Measurements from ENCODE around the gene TMEM60. TPM values are rescaled to one million over a fixed set of nuclear protein-coding genes. Genes with fewer than 3 reads are reported as not detected.

The TMEM60 gene
- total RNA-seq, 4 donors from 2014 or later = 10.9 to 14.0 (median 11.7) TPM

GRCh38 chr7:77808517-77808916 lies 10.3 kb upstream of the TMEM60 start:
- no peak for DNase-seq (ENCODE audit: low spot score in 2 of 2)
- no peak overlapping the region for H3K4me3 ChIP-seq (ENCODE audit: low read depth, poor library complexity, severe bottlenecking)
- 95 to 100% methylated on average over 1 of the region's 1 CpG for WGBS, 2 donors
- TF ChIP-seq POLR2A (IDR thresholded peaks at IDR 0.05) = no peak
- TF ChIP-seq, protein P1, sequence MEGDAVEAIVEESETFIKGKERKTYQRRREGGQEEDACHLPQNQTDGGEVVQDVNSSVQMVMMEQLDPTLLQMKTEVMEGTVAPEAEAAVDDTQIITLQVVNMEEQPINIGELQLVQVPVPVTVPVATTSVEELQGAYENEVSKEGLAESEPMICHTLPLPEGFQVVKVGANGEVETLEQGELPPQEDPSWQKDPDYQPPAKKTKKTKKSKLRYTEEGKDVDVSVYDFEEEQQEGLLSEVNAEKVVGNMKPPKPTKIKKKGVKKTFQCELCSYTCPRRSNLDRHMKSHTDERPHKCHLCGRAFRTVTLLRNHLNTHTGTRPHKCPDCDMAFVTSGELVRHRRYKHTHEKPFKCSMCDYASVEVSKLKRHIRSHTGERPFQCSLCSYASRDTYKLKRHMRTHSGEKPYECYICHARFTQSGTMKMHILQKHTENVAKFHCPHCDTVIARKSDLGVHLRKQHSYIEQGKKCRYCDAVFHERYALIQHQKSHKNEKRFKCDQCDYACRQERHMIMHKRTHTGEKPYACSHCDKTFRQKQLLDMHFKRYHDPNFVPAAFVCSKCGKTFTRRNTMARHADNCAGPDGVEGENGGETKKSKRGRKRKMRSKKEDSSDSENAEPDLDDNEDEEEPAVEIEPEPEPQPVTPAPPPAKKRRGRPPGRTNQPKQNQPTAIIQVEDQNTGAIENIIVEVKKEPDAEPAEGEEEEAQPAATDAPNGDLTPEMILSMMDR (IDR thresholded peaks at IDR 0.05) = no peak
- intact Hi-C loops (cut with DNase I; ENCODE audit: low total_unique reads) = no loop called here

- intact Hi-C loops (cut with DNase I; ENCODE audit: low total_unique reads) = no loop called here
- TF ChIP-seq POLR2A (IDR thresholded peaks at IDR 0.05) = no peak
- TF ChIP-seq, protein P1 (IDR thresholded peaks at IDR 0.05) = no peak
- 97 to 98% methylated on average over 2 of the region's 2 CpGs for WGBS, 2 donors
- no peak for DNase-seq (ENCODE audit: low spot score in 2 of 2)
- no peak overlapping the region for H3K4me3 ChIP-seq (ENCODE audit: low read depth, poor library complexity, severe bottlenecking)
These were observed 8.2 kb upstream of the TMEM60 start for GRCh38 chr7:77806425-77806824.

DNA sequence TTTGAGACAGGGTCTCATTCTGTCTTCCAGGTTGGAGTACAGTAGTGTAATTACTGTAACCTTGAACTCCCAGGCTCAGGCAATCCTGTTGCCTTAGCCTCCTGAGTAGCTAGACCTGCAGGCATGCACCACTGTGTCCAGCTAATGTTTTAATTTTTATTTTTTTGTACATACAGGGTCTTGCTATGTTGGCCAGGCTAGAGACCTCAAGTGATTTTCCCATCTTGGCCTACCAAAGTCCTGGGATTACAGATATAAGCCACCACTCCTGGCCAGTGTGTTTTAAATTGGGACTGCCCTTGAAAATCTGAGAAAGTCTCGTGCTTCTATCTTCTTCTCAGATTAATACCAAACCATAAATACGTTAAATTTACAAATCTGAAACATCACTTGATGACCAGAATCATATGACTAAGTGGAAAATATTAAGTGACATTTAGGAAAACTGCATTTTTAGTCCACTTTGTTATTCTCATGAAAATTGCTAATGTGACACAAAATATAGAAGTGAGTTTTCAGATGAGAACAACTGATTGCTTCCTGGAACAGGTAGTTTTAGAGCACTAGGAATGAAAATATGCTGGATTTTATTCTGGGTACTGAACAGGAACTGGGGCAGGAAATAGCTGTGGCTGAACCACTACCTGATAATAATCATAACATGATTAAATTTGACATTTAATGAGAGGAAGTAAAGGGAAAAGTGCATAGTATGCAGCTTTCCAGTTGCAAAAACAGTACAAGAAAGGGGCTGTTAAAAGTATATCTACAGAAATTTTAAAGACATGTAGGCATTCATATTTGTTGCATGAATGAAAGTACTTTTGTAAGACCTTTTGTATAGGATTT lies 4.5 kb upstream of the TMEM60 start:
- no peak for TF ChIP-seq POLR2A (IDR thresholded peaks at IDR 0.05)
- TF ChIP-seq, protein P1 (IDR thresholded peaks at IDR 0.05) = no peak
- no peak for DNase-seq (ENCODE audit: low spot score in 2 of 2)
- H3K4me3 ChIP-seq (ENCODE audit: low read depth, poor library complexity, severe bottlenecking) = no peak overlapping the region
- 83 to 90% methylated on average over 2 of the region's 2 CpGs for WGBS, 2 donors
- intact Hi-C loops (cut with DNase I; ENCODE audit: low total_unique reads) = no loop called here

- no peak for DNase-seq (ENCODE audit: low spot score in 2 of 2)
- TF ChIP-seq POLR2A (IDR thresholded peaks at IDR 0.05) = no peak
- TF ChIP-seq, protein P1 (IDR thresholded peaks at IDR 0.05) = no peak
- 79 to 84% methylated on average over 2 of the region's 2 CpGs for WGBS, 2 donors
- no peak overlapping the region for H3K4me3 ChIP-seq (ENCODE audit: low read depth, poor library complexity, severe bottlenecking)
- intact Hi-C loops (cut with DNase I; ENCODE audit: low total_unique reads) = no loop called here
These were observed 2.5 kb upstream of the TMEM60 start for GRCh38 chr7:77800730-77801129.

DNA sequence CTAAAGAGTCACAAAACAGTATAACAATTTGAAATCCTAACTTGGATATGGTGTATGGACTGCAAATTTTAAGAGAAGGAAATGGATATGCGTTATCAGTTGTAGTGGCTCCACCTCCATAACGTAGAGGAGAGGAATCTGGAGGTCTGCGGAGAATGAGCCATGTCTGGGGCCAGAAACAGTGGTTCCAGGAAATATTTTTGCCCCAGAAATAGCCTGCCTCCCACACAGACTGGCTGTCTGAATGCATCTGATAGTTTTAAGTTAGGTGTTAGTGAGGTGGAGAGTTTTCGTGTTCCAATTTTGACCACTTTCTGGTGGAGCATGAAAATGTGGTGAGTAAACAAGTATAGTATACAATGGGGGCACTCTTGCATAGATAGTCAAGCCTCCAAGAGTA lies 1.9 kb upstream of the TMEM60 start:
- no peak for TF ChIP-seq POLR2A (IDR thresholded peaks at IDR 0.05)
- TF ChIP-seq, protein P1 (IDR thresholded peaks at IDR 0.05) = no peak
- intact Hi-C loops (cut with DNase I; ENCODE audit: low total_unique reads) = no loop called here
- WGBS, 2 donors = 60 to 67% methylated on average over 4 of the region's 4 CpGs
- DNase-seq (ENCODE audit: low spot score in 2 of 2) = no peak
- H3K4me3 ChIP-seq (ENCODE audit: low read depth, poor library complexity, severe bottlenecking) = no peak overlapping the region

Data from lower leg skin (tissue), 4 donors.